Mesenchymal stem cell (in vitro differentiated cells and primary cell): ENCODE results near the gene ZNF443.
"Not testable (repeated sequence)": the region's sequence is repeated elsewhere in the genome, so short reads cannot be mapped to it uniquely, and the experiment has no call there.

Source experiments
- DNase-seq: peaks from one replicate; pipeline ENCODE4 v3.0.0-alpha.2; 2013
- H2AFZ ChIP-seq: one replicate; pipeline ENCODE4 v1.6.1; 2013; ENCODE audit warnings: low read depth, mild to moderate bottlenecking, control low read depth, inconsistent platforms, low read length, moderate library complexity
- H2AK5ac ChIP-seq: 2 replicates; pipeline ENCODE4 v1.6.1; 2013; ENCODE audit warnings: low read length, moderate library complexity, mild to moderate bottlenecking, inconsistent platforms; ENCODE audit not compliant: severe bottlenecking
- H2BK120ac ChIP-seq: one replicate; pipeline ENCODE4 v1.6.1; 2013; ENCODE audit warnings: low read depth, mild to moderate bottlenecking, inconsistent platforms, low read length, moderate library complexity
- H2BK12ac ChIP-seq, 2 experiments: one replicate each; pipeline ENCODE4 v1.6.1; 2013; ENCODE audit warnings: inconsistent platforms in 2 of 2, low read length in 2 of 2, mild to moderate bottlenecking in 2 of 2, moderate library complexity in 2 of 2, control low read depth in 1 of 2
- H2BK15ac ChIP-seq: one replicate; pipeline ENCODE4 v1.6.1; 2013; ENCODE audit warnings: mild to moderate bottlenecking, low read depth, inconsistent platforms; ENCODE audit not compliant: poor library complexity, severe bottlenecking
- H2BK5ac ChIP-seq: 2 replicates; pipeline ENCODE4 v1.6.1; 2013; ENCODE audit warnings: low read depth, mild to moderate bottlenecking, low read length, control low read depth, inconsistent platforms; ENCODE audit not compliant: poor library complexity, severe bottlenecking
- H3K14ac ChIP-seq, 2 experiments: one replicate each; pipeline ENCODE4 v1.6.1; 2013; ENCODE audit warnings: inconsistent platforms in 2 of 2, low read length in 2 of 2, control low read depth in 1 of 2, mild to moderate bottlenecking in 1 of 2, moderate library complexity in 1 of 2
- H3K18ac ChIP-seq, 2 experiments: one replicate each; pipeline ENCODE4 v1.6.1; 2013; ENCODE audit warnings: inconsistent platforms in 2 of 2, low read length in 2 of 2, control low read depth in 1 of 2, low read depth in 1 of 2, mild to moderate bottlenecking in 1 of 2
- H3K23ac ChIP-seq, 2 experiments: one replicate each; pipeline ENCODE4 v1.6.1; 2013; ENCODE audit warnings: inconsistent platforms in 2 of 2, low read length in 2 of 2, mild to moderate bottlenecking in 2 of 2, moderate library complexity in 2 of 2, control low read depth in 1 of 2
- H3K27ac ChIP-seq: 2 replicates; pipeline ENCODE4 v1.5.1; 2013; ENCODE audit warnings: mild to moderate bottlenecking, moderate library complexity, low read length, control low read depth, inconsistent platforms; ENCODE audit not compliant: poor library complexity, severe bottlenecking
- H3K27me3 ChIP-seq, 2 experiments: 2 replicates each; pipeline versions ENCODE4 v1.6.1 to v1.7.0; 2013; ENCODE audit warnings: low read length in 2 of 2, mild to moderate bottlenecking in 2 of 2, moderate library complexity in 2 of 2, control low read depth in 1 of 2, inconsistent platforms in 1 of 2; ENCODE audit not compliant: control insufficient read depth in 1 of 2, insufficient read depth in 1 of 2
- H3K36me3 ChIP-seq, 2 experiments: 2 replicates each; pipeline versions ENCODE4 v1.6.1 to v1.7.0; 2013; ENCODE audit warnings: low read length in 2 of 2, control low read depth in 1 of 2, inconsistent platforms in 1 of 2, low read depth in 1 of 2, mild to moderate bottlenecking in 1 of 2; ENCODE audit not compliant: insufficient read depth in 2 of 2, control insufficient read depth in 1 of 2
- H3K4ac ChIP-seq, 2 experiments: one replicate each; pipeline ENCODE4 v1.6.1; 2013; ENCODE audit warnings: inconsistent platforms in 2 of 2, low read length in 2 of 2, mild to moderate bottlenecking in 2 of 2, moderate library complexity in 2 of 2, control low read depth in 1 of 2, low read depth in 1 of 2
- H3K4me1 ChIP-seq: 2 replicates; pipeline ENCODE4 v1.6.1; 2013; ENCODE audit warnings: low read depth, low read length, control low read depth; ENCODE audit not compliant: control insufficient read depth, insufficient read depth
- H3K4me2 ChIP-seq: 2 replicates; pipeline ENCODE4 v1.6.1; 2013; ENCODE audit warnings: low read length, mild to moderate bottlenecking, inconsistent platforms; ENCODE audit not compliant: poor library complexity, severe bottlenecking
- H3K4me3 ChIP-seq, 2 experiments: 2 replicates each; pipeline versions ENCODE4 v1.5.1 to v1.7.0; 2013; ENCODE audit warnings: low read length in 2 of 2, mild to moderate bottlenecking in 2 of 2, control low read depth in 1 of 2, low read depth in 1 of 2; ENCODE audit not compliant: insufficient read depth in 1 of 2
- H3K79me1 ChIP-seq: replicated peaks from 2 replicates; pipeline ENCODE4 v1.6.1; 2013; ENCODE audit warnings: mild to moderate bottlenecking, control low read depth, low read length, inconsistent platforms; ENCODE audit not compliant: poor library complexity, severe bottlenecking
- H3K9ac ChIP-seq: 2 replicates; pipeline ENCODE4 v1.7.0; 2013; ENCODE audit warnings: mild to moderate bottlenecking, low read length, moderate library complexity
- H3K9me3 ChIP-seq: 2 replicates; pipeline ENCODE4 v1.7.0; 2013; ENCODE audit warnings: mild to moderate bottlenecking, low read length; ENCODE audit not compliant: control insufficient read depth
- H4K8ac ChIP-seq: one replicate; pipeline ENCODE4 v1.6.1; 2013; ENCODE audit warnings: inconsistent platforms, mild to moderate bottlenecking, low read length, moderate library complexity
- H4K91ac ChIP-seq: one replicate; pipeline ENCODE4 v1.6.1; 2013; ENCODE audit warnings: mild to moderate bottlenecking, low read length, inconsistent platforms
- WGBS: methylation state at CpG from one replicate; pipeline ENCODE4 v1.1.7; 2013; ENCODE audit warnings: mixed read lengths; 5-methylcytosine and 5-hydroxymethylcytosine counted together

The ZNF443 gene

DNA sequence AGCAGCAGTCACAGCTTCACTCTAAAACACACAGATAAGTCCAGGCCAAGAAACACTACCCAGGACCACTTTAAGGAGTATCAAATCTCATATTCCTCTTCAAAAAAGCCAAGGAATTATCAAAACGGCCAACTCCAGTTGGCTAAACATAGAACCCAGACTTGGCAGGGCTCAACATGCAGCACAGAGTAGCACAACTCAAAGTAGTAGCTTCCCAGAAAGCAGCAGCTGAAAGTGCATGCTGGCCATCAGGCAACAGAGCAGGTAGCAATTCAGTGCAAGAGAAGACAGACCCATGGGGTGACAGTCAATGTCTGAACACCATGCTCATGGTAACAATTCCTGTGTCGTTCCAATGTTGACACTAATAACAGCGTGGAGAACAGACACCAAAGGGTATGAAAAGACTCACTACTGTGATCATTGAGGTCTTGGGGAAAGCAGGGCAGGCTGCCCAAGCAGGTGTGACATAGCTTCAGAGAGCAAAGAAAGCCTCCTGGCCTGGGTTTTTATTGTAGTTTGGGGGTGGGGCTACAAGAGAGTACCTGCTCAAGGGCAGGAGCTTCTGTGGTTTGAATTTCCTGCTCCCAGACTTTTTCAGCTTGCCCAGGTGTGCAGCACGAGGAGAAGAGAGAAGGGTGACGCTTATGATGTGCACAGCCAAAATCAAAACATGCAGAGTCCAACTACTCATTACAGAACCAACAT is 37.6 kb upstream of the ZNF443 start:
- no peak overlapping the region for H3K4ac ChIP-seq
- no peak overlapping the region for H4K91ac ChIP-seq
- 85% methylated on average over 3 of the region's 5 CpGs for WGBS

GRCh38 chr19:12467651-12468050 is 26.8 kb upstream of the ZNF443 start:
- Histone ChIP-seq H3K79me1 (peaks cover 13% of the 10 kb centered on the region), H3K9me3 (peaks cover 66% of the 10 kb centered on the region), H3K36me3 (peaks cover 9 to 26% of the 10 kb centered on the region in 2 experiments)
- not testable (repeated sequence) for H2AK5ac ChIP-seq, H2BK15ac ChIP-seq, H4K8ac ChIP-seq, H2BK120ac ChIP-seq, H2AFZ ChIP-seq, H4K91ac ChIP-seq, H3K27ac ChIP-seq, DNase-seq, H3K14ac ChIP-seq, H3K27me3 ChIP-seq, H2BK5ac ChIP-seq, H3K23ac ChIP-seq, H3K4me2 ChIP-seq, H3K18ac ChIP-seq, H3K4ac ChIP-seq, H3K4me3 ChIP-seq, H2BK12ac ChIP-seq, H3K4me1 ChIP-seq, H3K9ac ChIP-seq
- 97% methylated on average over 33 of the region's 33 CpGs for WGBS

More for the DNA sequence above, 37.6 kb upstream of the ZNF443 start:
- DNase-seq: no peak
- H3K9me3 ChIP-seq: peaks cover 44% of the 10 kb centered on the region
- no peak overlapping the region for H4K8ac ChIP-seq
- H2BK15ac ChIP-seq: no peak overlapping the region
- no peak overlapping the region for H3K4me3 ChIP-seq
- peaks cover 3 to 5% of the 10 kb centered on the region in 2 experiments for H3K36me3 ChIP-seq
- H3K27me3 ChIP-seq: no peaks in the 10 kb centered on the region
- H3K4me2 ChIP-seq: no peak overlapping the region
- no peak overlapping the region for H3K14ac ChIP-seq
- H3K18ac ChIP-seq: no peak overlapping the region
- H2BK12ac ChIP-seq: no peak overlapping the region
- peaks cover 37% of the 10 kb centered on the region for H3K79me1 ChIP-seq
- no peak overlapping the region for H3K23ac ChIP-seq
- H3K27ac ChIP-seq: no peak overlapping the region
- H3K4me1 ChIP-seq: no peaks in the 10 kb centered on the region
- no peak overlapping the region for H3K9ac ChIP-seq
- H2BK5ac ChIP-seq: no peak overlapping the region
- H2AK5ac ChIP-seq: no peak overlapping the region
- no peak overlapping the region for H2BK120ac ChIP-seq
- H2AFZ ChIP-seq: no peak overlapping the region

- Histone ChIP-seq H3K27ac (no peak overlapping the region), H2AK5ac (no peak overlapping the region), H3K9me3 (peaks cover 74% of the 10 kb centered on the region), H3K79me1 (peaks cover 8% of the 10 kb centered on the region), H3K4ac (no peak overlapping the region), H3K4me1 (no peaks in the 10 kb centered on the region), H3K18ac (no peak overlapping the region), H2AFZ (no peak overlapping the region), H3K14ac (no peak overlapping the region), H3K36me3 (peaks cover 9 to 28% of the 10 kb centered on the region in 2 experiments), H3K4me3 (peak overlapping the region in 1 of 2 experiments; percentile 59), H2BK120ac (no peak overlapping the region), H2BK15ac (no peak overlapping the region), H4K8ac (no peak overlapping the region), H3K23ac (no peak overlapping the region), H3K4me2 (no peak overlapping the region), H3K27me3 (no peaks in the 10 kb centered on the region), H2BK12ac (no peak overlapping the region), H4K91ac (no peak overlapping the region), H3K9ac (no peak overlapping the region), H2BK5ac (no peak overlapping the region)
- 50% methylated on average over 2 of the region's 5 CpGs for WGBS
- DNase-seq: no peak
These were observed 24.4 kb upstream of the ZNF443 start for GRCh38 chr19:12465211-12465610.

- Histone ChIP-seq H2AFZ (no peak overlapping the region), H4K91ac (no peak overlapping the region), H3K14ac (no peak overlapping the region), H2BK5ac (no peak overlapping the region), H3K79me1 (peaks cover 6% of the 10 kb centered on the region), H3K4me1 (no peaks in the 10 kb centered on the region), H3K9me3 (peaks cover 72% of the 10 kb centered on the region), H3K36me3 (peaks cover 9 to 28% of the 10 kb centered on the region in 2 experiments), H3K18ac (no peak overlapping the region), H3K4me2 (no peak overlapping the region), H3K27me3 (no peaks in the 10 kb centered on the region), H2BK12ac (no peak overlapping the region), H2BK120ac (no peak overlapping the region), H3K23ac (no peak overlapping the region), H2BK15ac (no peak overlapping the region), H3K4ac (no peak overlapping the region), H3K4me3 (peak overlapping the region in 1 of 2 experiments; percentile 59), H2AK5ac (no peak overlapping the region), H3K9ac (no peak overlapping the region), H3K27ac (no peak overlapping the region), H4K8ac (no peak overlapping the region)
- no peak for DNase-seq
- 100% methylated on average over 3 of the region's 3 CpGs for WGBS
These were observed 23.9 kb upstream of the ZNF443 start for GRCh38 chr19:12464769-12465168.
